ENCODE measurements around the gene FAM3B. TPM values are rescaled to one million over a fixed set of nuclear protein-coding genes. Genes with fewer than 3 reads are reported as not detected.

The FAM3B gene
- total RNA-seq, 2 donors from 2014 or later = 2.1 to 3.1 TPM

- 85 to 90% methylated on average over 2 to 6 of the region's 6 CpGs for WGBS, 2 experiments (ENCODE audit: insufficient coverage in 1 of 2, insufficient read length in 1 of 2)
- no peaks in the 10 kb centered on the region for H3K36me3 Mint-ChIP-seq (ENCODE audit: low read depth)
- Histone ChIP-seq H3K9ac (ENCODE audit: extremely low read depth, low read length, poor library complexity, severe bottlenecking) (no peak overlapping the region), H3K36me3 (ENCODE audit: control insufficient read depth, insufficient read depth, low read length) (no peaks in the 10 kb centered on the region), H3K27me3 (ENCODE audit: control insufficient read depth, insufficient read depth, low read length, poor library complexity, severe bottlenecking) (no peaks in the 10 kb centered on the region), H3K4me3 (ENCODE audit: low read length) (no peak overlapping the region), H3K9me3 (ENCODE audit: control insufficient read depth, low read length) (no peaks in the 10 kb centered on the region), H3K27ac (ENCODE audit: low read depth, low read length) (no peak overlapping the region), H3K4me1 (ENCODE audit: control insufficient read depth, insufficient read depth, low read length) (no peaks in the 10 kb centered on the region)
- no peak overlapping the region for H3K4me3 Mint-ChIP-seq
- TF ChIP-seq CTCF (conservative IDR thresholded peaks at IDR 0.05) = no peak
- H3K4me1 Mint-ChIP-seq = no peaks in the 10 kb centered on the region
- no peak overlapping the region for H3K27ac Mint-ChIP-seq
- H3K27me3 Mint-ChIP-seq (ENCODE audit: insufficient read depth) = peaks cover 3% of the 10 kb centered on the region
- no peak for DNase-seq
- H3K9me3 Mint-ChIP-seq = peaks cover 13% of the 10 kb centered on the region
Measured at GRCh38 chr21:41406340-41406739, 89.7 kb downstream of the FAM3B start.

Other genes starting within 250 kb of the FAM3B start
- gene BACE2, start 148.6 kb upstream of the FAM3B start, total RNA-seq = 10 to 100 TPM in 1 of 2 donors, 1 to 10 TPM in 1; 9.1 to 16.7 TPM
- 10 to 100 TPM in 1 of 2 donors, 1 to 10 TPM in 1; 1.6 to 11.4 TPM for gene MX2, start 45.2 kb downstream of the FAM3B start, total RNA-seq
- under 1 TPM; 0.42 to 0.84 TPM for gene MX1, start 109.4 kb downstream of the FAM3B start, total RNA-seq
- 10 to 100 TPM; 17.6 to 19.2 TPM for gene TMPRSS2, start 191.4 kb downstream of the FAM3B start, total RNA-seq